Testis (tissue), 3 donors: Measurements from ENCODE around the gene PPIL1. TPM values are rescaled to one million over a fixed set of nuclear protein-coding genes. Genes with fewer than 3 reads are reported as not detected.
A peak's percentile ranks its signal among the peaks of the same experiment; 100 is the strongest.

Experiments used
- DNase-seq: peaks from one replicate; pipeline ENCODE4 v3.0.0-alpha.2; 2019
- H3K27ac ChIP-seq, 2 donors: fragments of 200-600 bp; sonication (generic); one replicate each; pipeline ENCODE4 v1.5.1; 2019
- H3K27me3 ChIP-seq: fragments of 200-600 bp; sonication (generic); one replicate; pipeline ENCODE4 v1.5.1; 2019
- H3K36me3 ChIP-seq: fragments of 200-600 bp; sonication (generic); one replicate; pipeline ENCODE4 v1.5.1; 2017; ENCODE audit warnings: low read depth; ENCODE audit errors: missing control alignments
- H3K4me1 ChIP-seq: fragments of 200-600 bp; sonication (generic); one replicate; pipeline ENCODE4 v1.5.1; 2019
- H3K4me3 ChIP-seq, 2 donors: fragments of 200-600 bp; sonication (generic); one replicate each; pipeline ENCODE4 v1.5.1; 2017 to 2019
- H3K9me3 ChIP-seq: fragments of 200-600 bp; sonication (generic); one replicate; pipeline ENCODE4 v1.5.1; 2017
- CTCF ChIP-seq, 3 experiments: fragments of 450-650 bp in 2 of 3; fragments of 200-600 bp in 1 of 3; sonication (generic) in 1 of 3; IDR thresholded peaks; one replicate each; pipeline ENCODE4 v1.5.1; 2016 to 2019; ENCODE audit warnings: antibody characterized with exemption in 3 of 3, mild to moderate bottlenecking in 2 of 3, moderate library complexity in 1 of 3
- POLR2A ChIP-seq: fragments of 450-650 bp; IDR thresholded peaks from one replicate; pipeline ENCODE4 v1.6.1; 2017; ENCODE audit warnings: antibody characterized with exemption, mild to moderate bottlenecking, moderate library complexity
- WGBS, 2 donors: methylation state at CpG; one replicate each; pipeline ENCODE4 v1.1.5; 2018; 5-methylcytosine and 5-hydroxymethylcytosine counted together
- intact Hi-C: fragments of 100-400 bp; cut with DNase I; formaldehyde crosslinking; loops from one replicate; pipeline ENCODE4 v1.15.1; 2023; ENCODE audit warnings: low total_unique reads
- polyA plus RNA-seq: library from polyadenylated mRNA; stranded (reverse); fragments of 350-450 nt; fragmentation: Illumina TruSeq; extraction: RNeasy Lipid Tissue Mini Kit (QIAGEN cat#74804); gene quantifications from one replicate; pipeline ENCODE4 v1.2.3, GENCODE V29; 2014; ENCODE audit warnings: low read depth, low replicate concordance; ENCODE audit not compliant: insufficient read depth
- total RNA-seq, 2 donors: library from RNA; depleted of rRNA; stranded (reverse); fragments of >200 nt; gene quantifications; one replicate each; pipeline ENCODE4 v1.2.3, GENCODE V29; 2016

The PPIL1 gene
- total and polyA plus RNA-seq, 3 donors from 2014 or later: 35.0 to 41.2 (median 39.4) TPM

- 20 to 30% methylated on average over 26 of the region's 26 CpGs for WGBS, 2 donors
- H3K27ac ChIP-seq: peak overlapping the region; percentile 9 to 68
- intact Hi-C loops: loop anchor here (5.0 kb wide), 1 partner anchor 82 kb away; no protein-coding TSS in a partner anchor
- H3K9me3 ChIP-seq: no peaks in the 10 kb centered on the region
- no peaks in the 10 kb centered on the region for H3K27me3 ChIP-seq
- no peak overlapping the region for H3K4me3 ChIP-seq
- H3K4me1 ChIP-seq: peaks cover 53% of the 10 kb centered on the region
- peak; percentile 94 for DNase-seq
- TF ChIP-seq CTCF (IDR thresholded peaks at IDR 0.05) (no peak), POLR2A (no peak)
- no peaks in the 10 kb centered on the region for H3K36me3 ChIP-seq
Measured at GRCh38 chr6:36848658-36849441, 25.8 kb downstream of the PPIL1 start.

GRCh38 chr6:36847991-36848390, 26.6 kb downstream of the PPIL1 start:
- TF ChIP-seq POLR2A: no peak
- no peak for TF ChIP-seq CTCF (IDR thresholded peaks at IDR 0.05)

GRCh38 chr6:36847152-36847551, 27.5 kb downstream of the PPIL1 start:
- intact Hi-C loops: loop anchor here (5.0 kb wide), 1 partner anchor 80 kb away; no protein-coding TSS in a partner anchor
- Histone ChIP-seq H3K36me3 (no peaks in the 10 kb centered on the region), H3K27me3 (no peaks in the 10 kb centered on the region), H3K9me3 (no peaks in the 10 kb centered on the region), H3K4me1 (peaks cover 55% of the 10 kb centered on the region), H3K27ac (peak overlapping the region in 1 of 2 donors; percentile 68), H3K4me3 (no peak overlapping the region)
- no peak for TF ChIP-seq CTCF (IDR thresholded peaks at IDR 0.05)
- no peak for TF ChIP-seq POLR2A
- no peak for DNase-seq
- 88 to 91% methylated on average over 4 of the region's 4 CpGs for WGBS, 2 donors

More at GRCh38 chr6:36847991-36848390, 26.6 kb downstream of the PPIL1 start:
- peaks cover 57% of the 10 kb centered on the region for H3K4me1 ChIP-seq
- intact Hi-C loops: loop anchor here (5.0 kb wide), 1 partner anchor 81 kb away; no protein-coding TSS in a partner anchor
- H3K27me3 ChIP-seq: no peaks in the 10 kb centered on the region
- H3K4me3 ChIP-seq: no peak overlapping the region
- no peaks in the 10 kb centered on the region for H3K9me3 ChIP-seq
- no peak for DNase-seq
- peak overlapping the region in 1 of 2 donors; percentile 68 for H3K27ac ChIP-seq
- no peaks in the 10 kb centered on the region for H3K36me3 ChIP-seq
- 84 to 89% methylated on average over 6 of the region's 6 CpGs for WGBS, 2 donors

- intact Hi-C loops: loop anchor here (5.0 kb wide), 1 partner anchor 78 kb away; no protein-coding TSS in a partner anchor
- H3K4me3 ChIP-seq: no peak overlapping the region
Measured at GRCh38 chr6:36845233-36845632, 29.4 kb downstream of the PPIL1 start.

More at GRCh38 chr6:36845233-36845632, 29.4 kb downstream of the PPIL1 start:
- Histone ChIP-seq H3K36me3 (no peaks in the 10 kb centered on the region), H3K27ac (peak overlapping the region in 1 of 2 donors; percentile 71), H3K9me3 (no peaks in the 10 kb centered on the region), H3K27me3 (no peaks in the 10 kb centered on the region), H3K4me1 (peaks cover 49% of the 10 kb centered on the region)
- TF ChIP-seq POLR2A (no peak), CTCF (IDR thresholded peaks at IDR 0.05) (no peak)
- no peak for DNase-seq
- 75 to 88% methylated on average over 4 of the region's 4 CpGs for WGBS, 2 donors
